ENCODE data around the gene CDK14.

The CDK14 gene

DNA sequence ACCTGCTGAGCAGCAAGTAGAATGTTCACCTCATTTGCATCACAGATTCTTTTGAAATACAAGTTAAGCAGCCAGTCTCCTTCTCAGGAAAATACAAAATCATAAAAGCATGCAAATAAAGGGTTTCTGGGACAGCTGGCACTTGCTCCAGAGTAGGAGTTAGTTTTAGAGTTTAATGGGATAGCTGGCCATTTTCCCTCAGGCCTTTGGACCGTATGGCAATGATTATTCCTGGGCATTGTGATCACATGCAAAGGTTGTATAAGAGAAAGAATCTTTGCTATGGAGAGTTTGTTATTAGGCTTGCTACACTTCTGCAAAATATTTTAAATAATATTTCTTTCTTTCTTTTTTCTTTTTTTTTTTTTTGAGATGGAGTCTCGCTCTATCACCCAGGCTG lies 240.8 kb downstream of the CDK14 start:
- no peak for FAIRE-seq
- no peak for DNase-seq (ENCODE audit: low spot score)

DNA sequence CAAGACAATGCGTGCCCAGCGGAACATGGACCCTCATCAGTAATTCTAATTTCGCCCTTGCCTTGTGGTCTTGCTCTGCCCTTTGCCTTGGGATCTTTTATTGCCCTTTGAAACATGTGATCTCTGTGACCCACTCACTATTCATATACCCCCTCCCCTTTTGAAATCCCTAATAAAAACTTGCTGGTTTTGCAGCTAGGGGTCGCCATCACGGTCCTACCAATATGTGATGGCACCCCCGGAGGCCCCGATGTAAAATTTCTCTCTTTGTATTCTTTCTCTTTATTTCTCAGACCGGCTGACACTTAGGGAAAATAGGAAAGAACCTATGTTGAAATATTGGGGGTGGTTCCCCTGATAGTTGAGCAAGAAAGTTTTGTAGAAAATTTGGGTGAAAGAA lies 242.7 kb downstream of the CDK14 start:
- FAIRE-seq (no peak), DNase-seq (ENCODE audit: low spot score) (no peak)

DNA sequence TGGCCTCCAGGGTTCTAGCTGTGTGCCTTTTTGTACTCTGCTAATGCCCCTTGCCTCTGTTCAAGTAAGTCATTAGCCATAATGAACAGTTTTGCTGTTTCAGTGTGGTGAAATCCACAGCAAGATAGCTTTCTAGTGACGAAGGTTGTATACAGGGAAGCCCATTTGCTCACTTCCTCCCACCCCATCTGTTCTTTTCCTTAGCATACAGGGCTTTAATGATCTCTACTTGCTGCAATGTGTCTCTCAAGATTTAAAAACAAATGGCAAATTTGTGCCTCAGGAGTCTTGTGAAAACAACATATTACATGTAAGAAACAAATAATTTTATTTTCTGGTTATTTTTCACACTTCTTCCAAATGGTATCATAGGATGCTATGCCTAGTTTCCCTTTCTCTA lies 243.2 kb downstream of the CDK14 start:
- no peak for FAIRE-seq
- no peak for DNase-seq (ENCODE audit: low spot score)

DNA sequence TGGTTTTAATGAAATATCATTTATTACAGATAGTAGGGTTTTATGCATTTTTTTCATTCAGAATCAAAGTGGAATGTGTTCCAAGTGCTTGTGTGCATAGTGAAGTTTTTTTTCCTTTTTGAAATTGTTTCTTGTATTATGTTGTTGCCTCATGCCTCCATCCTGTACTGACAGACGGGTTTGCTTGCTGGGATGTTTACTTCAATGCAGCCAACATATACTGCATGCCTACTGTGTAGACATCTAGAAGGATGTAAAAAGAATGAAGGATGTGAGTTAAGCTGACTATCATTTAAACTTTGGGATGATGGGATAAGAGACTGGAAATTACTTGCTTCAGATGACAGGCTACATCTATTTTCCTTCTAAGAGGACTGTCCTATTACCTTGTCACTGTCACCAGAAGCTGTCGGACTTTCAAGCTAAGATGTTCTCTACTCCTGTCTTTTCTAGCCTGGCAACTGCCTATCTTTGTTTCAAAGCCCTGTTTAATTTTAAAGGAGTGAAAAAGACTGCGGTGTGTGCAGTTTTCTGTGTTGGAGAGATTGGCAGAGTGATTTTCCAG lies 243.7 kb downstream of the CDK14 start:
- DNase-seq (ENCODE audit: low spot score) (no peak), FAIRE-seq (peak; percentile 35)

DNA sequence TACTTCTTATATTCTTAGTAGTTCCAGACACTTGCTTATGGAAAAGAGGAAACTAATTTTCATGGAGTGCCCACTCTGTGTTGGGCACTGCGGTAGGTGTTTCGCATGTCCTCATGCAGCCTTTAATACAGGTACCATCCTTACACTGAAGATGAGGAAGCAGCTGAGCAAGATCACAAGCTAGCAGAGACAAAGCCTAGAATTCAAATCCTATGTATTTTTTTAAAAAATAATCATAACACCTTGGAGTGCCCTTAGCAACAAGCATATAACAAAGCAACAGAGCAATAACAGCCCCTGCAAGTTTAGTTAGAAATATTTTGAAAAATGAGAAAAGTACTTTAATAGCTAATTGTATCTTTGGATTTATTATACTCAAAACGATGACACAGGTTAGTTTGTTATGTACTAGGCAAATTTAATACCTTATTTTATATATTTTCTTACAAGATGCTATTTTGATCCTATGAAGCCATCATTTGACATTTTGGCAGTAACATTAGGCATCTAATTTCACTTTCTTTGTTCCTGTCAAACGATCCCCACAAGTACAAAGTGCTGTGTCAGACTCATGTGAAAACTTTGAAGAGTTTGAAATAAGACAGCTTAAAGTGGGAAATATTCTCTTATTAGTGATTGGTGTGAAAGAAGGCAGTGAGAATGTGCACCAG lies 245.8 kb downstream of the CDK14 start:
- DNase-seq (ENCODE audit: low spot score) (no peak), FAIRE-seq (no peak)

DNA sequence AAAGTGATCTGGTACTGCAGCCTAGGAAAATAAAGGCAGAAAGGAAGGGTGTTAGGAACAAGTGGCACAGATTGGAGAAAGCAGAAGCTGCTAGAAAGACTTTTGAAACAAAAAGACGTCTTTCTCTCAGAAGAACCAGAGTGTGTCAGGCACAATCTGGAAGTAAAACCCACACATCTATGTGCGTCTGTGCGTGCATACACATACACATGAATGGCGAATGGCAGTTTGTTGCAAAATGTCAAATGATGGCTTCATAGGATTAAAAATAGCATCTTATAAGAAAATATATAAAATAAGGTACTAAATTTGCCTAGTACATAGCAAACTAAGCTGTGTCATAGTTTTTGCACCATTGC lies 246.3 kb downstream of the CDK14 start:
- no peak for DNase-seq (ENCODE audit: low spot score)
- FAIRE-seq, result no peak

DNA sequence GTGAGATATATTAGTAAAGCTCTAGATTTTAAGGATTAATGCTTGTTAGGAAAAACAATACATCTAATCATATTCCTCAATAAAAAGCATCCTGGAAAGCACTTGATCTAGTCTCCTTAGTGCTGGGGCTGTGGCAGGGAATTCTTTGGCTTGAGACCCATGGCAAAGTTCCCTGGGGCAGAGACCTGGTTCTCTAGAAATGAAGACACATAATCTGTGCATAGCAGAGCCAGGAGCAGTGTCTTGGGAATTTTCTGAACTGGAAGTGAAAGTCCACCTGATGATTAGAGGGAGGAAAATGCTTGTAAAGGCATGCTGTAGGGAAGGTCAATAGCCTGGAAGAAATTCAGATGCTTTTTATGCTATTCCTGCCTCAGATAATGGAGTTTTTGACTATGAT lies 247.4 kb downstream of the CDK14 start:
- FAIRE-seq, result no peak
- DNase-seq (ENCODE audit: low spot score), result no peak

DNA sequence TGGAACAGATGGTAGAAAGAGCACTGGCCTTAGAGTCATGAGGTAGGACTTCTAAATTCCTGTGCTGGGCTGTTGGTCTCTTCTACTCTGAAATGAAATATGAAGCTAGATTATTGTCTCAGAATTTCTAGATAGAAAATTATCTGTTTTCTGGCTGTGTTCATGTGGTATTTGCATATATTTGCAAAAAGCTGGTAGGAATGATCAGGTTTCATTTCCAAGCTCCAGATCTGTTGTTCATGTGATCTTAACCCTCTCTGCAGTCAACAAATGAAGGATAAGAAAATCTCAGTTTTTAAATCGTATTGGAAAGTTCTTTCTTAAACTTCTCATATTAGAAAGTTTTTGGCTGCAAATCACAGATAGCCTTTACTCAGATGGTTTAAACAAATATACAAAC lies 248.3 kb downstream of the CDK14 start:
- no peak for DNase-seq (ENCODE audit: low spot score)
- no peak for FAIRE-seq

DNA sequence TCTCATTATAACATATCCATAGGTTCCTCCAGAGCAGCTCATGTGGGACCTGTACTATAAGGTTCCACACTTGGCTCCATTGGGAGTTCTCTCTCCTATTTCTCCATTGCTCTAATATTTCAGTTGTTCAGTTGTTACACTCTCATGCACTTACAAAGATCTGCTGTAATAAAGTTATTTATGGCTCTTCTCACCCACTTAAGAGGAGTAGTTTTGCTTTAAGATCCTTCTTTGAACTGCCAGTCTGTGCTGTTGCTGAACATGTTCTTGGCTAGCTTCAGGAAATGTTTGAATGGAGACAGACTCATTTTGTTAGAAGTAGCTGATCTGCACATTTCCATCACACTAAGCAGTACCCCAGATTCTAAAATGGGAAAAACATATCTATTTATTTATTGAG lies 250.1 kb downstream of the CDK14 start:
- FAIRE-seq, result no peak
- no peak for DNase-seq (ENCODE audit: low spot score)

DNA sequence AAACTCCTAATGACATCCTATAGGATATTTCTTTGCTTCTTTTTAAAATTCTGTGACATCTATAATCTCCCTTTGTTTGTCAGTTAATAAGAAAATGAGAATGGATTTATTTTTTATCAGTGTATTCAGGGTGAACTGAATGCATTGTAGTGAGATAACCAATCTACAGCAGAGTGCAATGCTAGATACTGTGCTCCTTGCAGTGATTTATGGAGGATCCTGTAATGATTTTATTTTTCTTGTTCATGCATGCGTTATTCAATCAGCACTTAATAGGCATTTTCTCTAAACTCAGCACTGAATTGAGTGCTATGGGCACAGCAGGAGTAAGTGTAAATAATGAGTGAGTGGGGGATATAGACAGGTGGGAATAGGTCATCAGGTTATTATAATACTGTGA lies 253.9 kb downstream of the CDK14 start:
- FAIRE-seq (no peak), DNase-seq (ENCODE audit: low spot score) (no peak)

DNA sequence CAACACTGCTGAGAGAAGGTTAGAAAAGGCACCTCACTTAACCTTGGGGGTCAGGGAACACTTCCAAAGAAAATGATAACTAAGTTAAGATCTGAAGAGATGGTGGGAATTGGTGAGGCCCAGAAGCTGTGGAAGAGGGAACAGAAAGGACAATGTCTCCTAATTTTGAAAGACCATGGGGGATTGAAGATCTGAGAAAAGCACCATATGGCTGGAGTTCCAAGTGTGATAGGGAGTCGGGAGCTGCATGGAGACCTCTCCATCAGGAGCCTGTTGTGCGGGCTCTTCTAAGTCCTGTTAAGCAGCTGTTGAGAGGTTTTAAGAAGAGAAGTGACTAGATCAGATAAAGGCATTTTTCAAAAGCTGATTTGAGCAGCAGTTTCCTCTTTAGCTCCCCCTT lies 254.3 kb downstream of the CDK14 start:
- FAIRE-seq (no peak), DNase-seq (ENCODE audit: low spot score) (no peak)

DNA sequence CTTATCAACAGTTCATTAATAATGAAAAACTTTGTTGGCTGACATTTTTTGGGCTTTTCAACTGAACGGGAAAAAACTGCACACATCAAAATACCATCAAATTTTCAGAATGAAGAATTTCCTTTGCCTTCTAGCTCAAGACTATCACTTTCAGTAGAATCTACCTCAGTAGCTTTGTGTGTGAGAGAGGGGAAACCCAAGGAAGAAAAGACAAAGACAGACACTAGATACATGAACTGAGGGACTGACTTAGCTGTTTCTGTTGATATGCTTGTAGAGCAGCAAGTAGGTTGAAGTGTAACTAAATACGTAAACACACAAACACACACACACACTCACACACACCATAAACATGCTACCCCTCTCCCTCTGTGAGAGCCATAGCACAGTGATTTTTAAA lies 257.1 kb downstream of the CDK14 start:
- DNase-seq (ENCODE audit: low spot score) (no peak), FAIRE-seq (no peak)

DNA sequence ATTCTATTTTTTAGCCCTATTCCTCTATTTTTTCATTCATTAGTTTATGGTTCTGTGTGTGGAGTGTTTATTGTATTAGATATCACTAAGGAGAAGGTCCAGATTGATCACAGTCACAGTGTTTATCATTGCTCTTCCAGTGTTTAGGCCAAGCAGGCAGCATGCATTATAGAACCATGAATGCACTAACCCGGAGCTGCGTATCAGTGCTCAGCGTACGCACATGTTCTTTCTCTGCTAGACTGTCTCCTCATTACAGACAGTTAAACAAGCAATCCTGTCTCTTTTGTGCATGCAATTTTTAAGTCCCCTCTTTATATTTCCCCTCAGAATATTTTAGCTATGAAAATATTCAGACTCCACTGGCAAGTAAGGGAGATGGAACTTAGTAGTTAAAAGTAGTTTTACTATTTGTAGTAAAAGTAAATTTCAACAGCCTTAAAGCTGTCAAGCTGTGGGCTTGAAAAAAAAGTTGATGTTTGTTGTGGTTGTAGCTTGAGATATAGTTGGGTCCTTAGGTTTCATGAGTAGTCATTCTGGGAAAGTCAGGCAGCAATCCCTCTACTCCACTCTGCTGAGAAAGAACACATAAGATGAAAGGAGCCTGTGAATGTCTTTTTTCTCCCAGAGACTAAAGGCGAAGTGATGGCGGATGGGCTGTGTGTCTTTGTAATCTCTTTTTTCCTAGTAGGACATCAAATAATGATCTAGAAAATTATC lies 260.4 kb downstream of the CDK14 start:
- DNase-seq (ENCODE audit: low spot score) (no peak), FAIRE-seq (no peak)

DNA sequence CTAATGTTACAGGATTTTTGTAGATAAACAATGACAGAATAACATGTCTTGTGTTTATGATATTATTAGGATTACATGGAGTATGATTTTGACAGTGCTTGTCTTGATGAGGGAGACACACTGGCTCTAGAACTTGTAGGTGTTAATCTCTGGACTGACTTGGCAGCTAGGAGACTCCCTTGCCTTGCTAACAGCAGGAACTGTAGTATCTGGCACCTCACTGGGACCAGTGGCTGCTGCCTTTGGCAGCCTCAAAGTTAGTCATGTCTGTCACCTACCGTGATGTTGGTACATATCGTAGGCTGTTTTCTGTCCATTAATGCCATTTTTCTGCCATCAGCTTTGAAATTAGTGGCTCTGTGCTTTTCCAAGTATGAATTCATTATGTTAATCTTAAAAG lies 261.5 kb downstream of the CDK14 start:
- DNase-seq (ENCODE audit: low spot score), result no peak
- no peak for FAIRE-seq

DNA sequence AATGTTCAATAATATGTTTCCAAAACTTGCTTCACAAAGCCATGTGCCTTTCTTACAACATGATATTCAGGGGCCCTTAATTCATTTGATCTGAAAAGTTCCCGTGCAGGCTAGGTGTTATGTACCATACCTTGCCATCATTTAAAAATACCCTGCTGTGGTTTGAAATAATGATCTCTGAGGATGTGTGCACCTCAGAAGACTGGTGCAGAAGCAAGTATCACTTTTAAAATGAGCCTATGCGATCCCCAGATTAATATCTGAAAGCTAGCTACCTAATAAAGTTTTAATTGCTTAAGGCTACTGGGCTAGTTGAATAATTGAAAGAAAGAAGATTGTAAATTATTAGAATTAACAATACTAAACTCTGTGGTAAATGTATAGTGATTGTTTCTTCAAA lies 262.4 kb downstream of the CDK14 start:
- no peak for FAIRE-seq

DNA sequence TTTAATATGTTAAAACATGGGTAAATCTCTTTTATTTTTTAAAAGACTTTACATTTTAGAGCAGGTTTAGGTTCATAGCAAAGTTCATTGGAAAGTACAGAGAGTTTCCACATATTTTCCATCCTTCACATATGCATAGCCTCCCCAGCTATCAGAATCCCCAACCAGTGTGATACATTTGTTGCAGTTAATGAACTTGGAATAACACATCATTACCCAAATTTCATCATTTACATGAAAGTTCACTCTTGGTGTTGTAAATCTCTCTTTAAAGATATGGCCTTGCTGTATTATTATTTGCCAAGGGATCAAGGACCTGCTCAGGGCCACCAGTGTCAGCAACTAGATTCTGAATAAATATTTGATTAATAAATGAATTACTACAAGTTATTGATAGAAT lies 263.4 kb downstream of the CDK14 start:
- FAIRE-seq, result no peak
- DNase-seq (ENCODE audit: low spot score), result no peak

More for the DNA sequence above, 262.4 kb downstream of the CDK14 start:
- DNase-seq (ENCODE audit: low spot score), result no peak

DNA sequence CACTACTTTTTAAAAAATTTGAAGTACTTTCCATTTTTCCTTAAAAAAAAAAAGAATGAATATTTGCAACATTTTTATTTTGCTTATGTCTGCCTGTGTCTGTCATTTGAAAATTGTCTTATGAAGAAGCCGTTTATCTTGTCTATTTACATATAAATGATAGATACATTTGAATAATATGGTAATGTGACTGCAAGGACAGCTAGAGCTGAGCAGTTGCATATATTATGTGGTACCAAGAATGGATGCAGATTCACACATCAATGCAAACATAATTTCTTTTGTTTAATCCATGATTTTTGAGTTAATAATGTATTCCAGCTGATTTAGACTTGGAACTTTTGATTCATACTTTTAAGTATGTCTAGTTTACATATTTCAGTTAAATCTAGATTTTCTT lies 268.0 kb downstream of the CDK14 start:
- DNase-seq (ENCODE audit: low spot score), result no peak

DNA sequence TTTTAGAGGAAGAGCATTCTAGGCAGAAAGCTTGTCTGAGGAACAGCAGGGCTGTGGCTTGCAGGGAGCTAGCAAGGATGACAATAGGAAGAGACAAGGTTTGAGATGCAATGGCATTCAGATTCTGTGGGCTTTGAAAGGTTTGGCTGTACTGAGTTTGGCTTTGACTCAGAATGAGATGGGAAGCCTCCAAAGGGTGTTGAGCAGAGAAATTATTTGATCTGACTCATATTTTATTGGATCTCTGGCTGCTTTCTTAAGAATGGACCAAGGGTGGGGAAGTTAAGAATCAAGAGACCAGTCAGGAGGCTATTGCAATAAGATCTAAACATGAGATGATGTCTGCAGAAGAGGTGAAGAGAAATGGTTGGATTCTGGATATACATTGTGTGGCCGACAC lies 273.2 kb downstream of the CDK14 start:
- FAIRE-seq (no peak), DNase-seq (ENCODE audit: low spot score) (no peak)

More for the DNA sequence above, 268.0 kb downstream of the CDK14 start:
- no peak for FAIRE-seq

DNA sequence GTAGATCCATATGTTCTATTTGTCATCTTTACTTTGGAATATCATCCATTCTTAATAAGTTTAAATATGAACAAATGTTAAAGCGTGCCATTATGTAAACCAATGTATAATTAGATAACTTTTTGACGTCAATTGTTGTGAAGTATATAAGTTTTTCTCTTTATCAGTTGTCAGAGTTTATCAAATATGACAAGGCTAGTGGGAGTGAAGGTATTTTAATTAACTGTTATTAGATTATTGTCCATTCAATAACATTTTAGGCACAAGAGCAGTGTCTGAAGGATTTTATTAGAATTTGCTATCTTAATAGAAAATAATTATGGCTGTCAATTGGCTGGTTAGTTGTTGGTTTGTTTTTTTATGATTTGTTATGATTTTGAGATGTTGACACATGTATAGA lies 280.6 kb downstream of the CDK14 start:
- no peak for FAIRE-seq
- no peak for DNase-seq (ENCODE audit: low spot score)

DNA sequence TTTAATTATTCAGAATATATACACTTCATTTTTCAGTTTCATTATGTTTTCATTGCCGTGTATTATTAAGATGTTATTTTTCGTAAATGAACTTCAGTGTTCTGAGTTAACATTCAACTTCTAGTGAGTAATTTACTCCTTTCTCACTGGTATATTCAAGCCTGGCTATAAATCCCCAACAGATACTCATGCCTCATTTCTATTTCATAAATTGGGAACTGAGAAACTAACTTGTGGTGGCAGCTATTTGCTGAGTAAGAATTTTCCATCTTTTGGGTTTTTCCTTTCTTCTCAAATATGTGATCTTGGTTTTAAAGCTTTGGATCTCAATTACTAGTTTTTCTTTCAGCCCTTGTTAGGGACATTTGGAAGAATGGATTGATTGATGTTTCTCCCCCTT lies 281.1 kb downstream of the CDK14 start:
- DNase-seq (ENCODE audit: low spot score) (no peak), FAIRE-seq (no peak)

DNA sequence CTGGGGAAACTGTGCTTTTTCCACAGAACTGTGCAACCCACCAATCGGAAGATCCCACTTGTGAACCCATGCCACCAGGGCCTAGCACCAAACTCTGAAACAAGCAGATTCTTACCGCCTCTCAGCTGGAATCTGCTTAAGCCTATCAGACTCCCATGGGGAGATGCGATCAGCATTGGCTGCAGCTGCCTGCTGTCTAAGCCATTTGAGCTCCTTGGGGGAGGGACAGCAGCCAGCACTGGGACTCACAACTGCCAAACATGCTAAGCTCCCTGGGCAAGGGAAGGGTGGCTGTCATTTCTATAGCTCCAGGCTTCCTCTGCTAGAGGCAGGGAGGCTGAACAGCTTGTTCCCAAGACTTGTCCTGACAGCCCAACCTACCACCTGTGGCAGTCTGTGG lies 283.8 kb downstream of the CDK14 start:
- DNase-seq (ENCODE audit: low spot score), result no peak

DNA sequence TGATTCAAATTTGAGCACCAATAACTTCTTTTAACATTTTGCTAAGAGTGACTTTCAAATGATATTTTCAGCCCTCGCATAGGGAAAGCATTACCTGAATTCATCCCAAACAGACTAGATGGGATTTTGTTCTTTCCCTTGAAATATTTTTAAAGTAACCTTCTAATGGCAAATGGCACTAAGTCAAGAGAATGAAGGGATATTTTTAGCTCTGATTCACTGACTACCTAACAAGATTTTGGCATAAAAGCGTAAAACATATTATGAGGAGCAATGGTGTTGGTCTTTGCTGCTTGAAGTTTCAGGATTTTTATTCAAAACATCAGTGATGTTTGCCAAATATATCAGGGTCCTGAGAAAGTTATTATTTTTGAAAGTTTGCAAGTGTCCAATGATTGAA lies 290.3 kb downstream of the CDK14 start:
- FAIRE-seq (no peak), DNase-seq (ENCODE audit: low spot score) (no peak)

More for the DNA sequence above, 283.8 kb downstream of the CDK14 start:
- FAIRE-seq, result no peak

DNA sequence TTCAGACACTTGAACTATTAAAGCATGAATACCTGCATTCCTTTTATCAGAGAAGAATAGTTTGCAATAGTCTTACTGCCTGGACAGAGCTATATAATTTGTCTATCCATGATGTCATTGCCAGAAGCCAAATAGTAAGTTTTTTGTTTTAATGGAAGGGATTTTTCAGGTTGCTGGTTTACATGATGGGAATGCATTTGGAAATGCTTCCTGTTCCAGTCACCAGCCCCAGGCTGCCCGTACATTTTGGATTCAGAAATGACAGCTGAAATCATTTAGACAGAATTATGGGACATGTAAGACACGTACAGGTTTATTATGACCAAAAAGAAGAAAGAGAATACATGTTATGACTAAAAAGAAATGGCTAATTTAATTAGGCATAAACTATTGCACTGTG lies 293.1 kb downstream of the CDK14 start:
- no peak for FAIRE-seq
- DNase-seq (ENCODE audit: low spot score), result no peak

All from urothelium cell line (cell line).